Non-pigmented ciliary epithelial cell (primary cell): ENCODE measurements around the gene CEP112.
"Not testable (repeated sequence)": the region's sequence is repeated elsewhere in the genome, so short reads cannot be mapped to it uniquely, and the experiment has no call there.

Source experiments
- DNase-seq: peaks from one replicate; pipeline ENCODE4 v3.0.0-alpha.2; 2010; ENCODE audit warnings: low read depth

Gene CEP112

GRCh38 chr17:65737451-65737850, 454.5 kb downstream of the CEP112 start:
- no peak for DNase-seq

GRCh38 chr17:65733314-65733713, 458.6 kb downstream of the CEP112 start:
- DNase-seq, result no peak

- DNase-seq, result not testable (repeated sequence)
Observed at GRCh38 chr17:65732667-65733066, 459.3 kb downstream of the CEP112 start.

GRCh38 chr17:65730711-65731169, 461.2 kb downstream of the CEP112 start:
- no peak for DNase-seq

- no peak for DNase-seq
Observed at GRCh38 chr17:65729207-65729606, 462.7 kb downstream of the CEP112 start.

- DNase-seq, result no peak
Observed at GRCh38 chr17:65727832-65728231, 464.1 kb downstream of the CEP112 start.

- DNase-seq, result no peak
Observed at GRCh38 chr17:65727246-65727645, 464.7 kb downstream of the CEP112 start.

- no peak for DNase-seq
Observed at GRCh38 chr17:65723431-65724151, 468.3 kb downstream of the CEP112 start.

GRCh38 chr17:65718601-65719000, 473.3 kb downstream of the CEP112 start:
- DNase-seq, result no peak

GRCh38 chr17:65712383-65713267, 479.3 kb downstream of the CEP112 start:
- no peak for DNase-seq

GRCh38 chr17:65711671-65712276, 480.2 kb downstream of the CEP112 start:
- DNase-seq, result no peak

- DNase-seq, result no peak
Observed at GRCh38 chr17:65707780-65708179, 484.2 kb downstream of the CEP112 start.

GRCh38 chr17:65704731-65705130, 487.2 kb downstream of the CEP112 start:
- no peak for DNase-seq

GRCh38 chr17:65703891-65704290, 488.0 kb downstream of the CEP112 start:
- no peak for DNase-seq

- DNase-seq, result no peak
Observed at GRCh38 chr17:65699459-65699858, 492.5 kb downstream of the CEP112 start.

- DNase-seq, result peak; percentile 68
Observed at GRCh38 chr17:65698381-65699061, 493.4 kb downstream of the CEP112 start.

- no peak for DNase-seq
Observed at GRCh38 chr17:65697661-65698060, 494.3 kb downstream of the CEP112 start.

GRCh38 chr17:65696739-65697394, 495.1 kb downstream of the CEP112 start:
- DNase-seq, result peak; percentile 23

- DNase-seq, result no peak
Observed at GRCh38 chr17:65694601-65695000, 497.3 kb downstream of the CEP112 start.

- no peak for DNase-seq
Observed at GRCh38 chr17:65690626-65691310, 501.2 kb downstream of the CEP112 start.

GRCh38 chr17:65688307-65688706, 503.6 kb downstream of the CEP112 start:
- DNase-seq, result no peak
